Panc1 (cell line): ENCODE measurements around the gene DSCAML1. TPM values are rescaled to one million over a fixed set of nuclear protein-coding genes. Genes with fewer than 3 reads are reported as not detected.

Source experiments
- ATAC-seq: fragments of 200-7000 bp; cut with Tn5 transposase; 2 replicates; pipeline ENCODE4 v1.9.1; 2020; ENCODE audit warnings: mild to moderate bottlenecking, moderate library complexity
- BruUV-seq: library from RNA; stranded (reverse); fragments of 400-500 nt; replicated peaks from 2 replicates; lab custom pipeline; 2021; lab: Mats Ljungman, UMichigan
- CTCF ChIA-PET: fragments of 300-600 bp; sonication (Branson Sonifier 250); formaldehyde crosslinking; loops from one replicate; lab custom pipeline; 2022; ENCODE audit warnings: antibody characterized with exemption; lab: Charles Lee
- POLR2A ChIA-PET: fragments of 300-600 bp; sonication (Branson Sonifier 250); formaldehyde crosslinking; loops from one replicate; lab custom pipeline; 2022; ENCODE audit warnings: antibody characterized with exemption; lab: Charles Lee
- DNase-seq: peaks from one replicate; pipeline ENCODE4 v3.0.0-alpha.2; 2010; ENCODE audit warnings: low read depth, low spot score
- H3K27ac ChIP-seq: 2 replicates; pipeline ENCODE4 v1.5.1; 2011; ENCODE audit warnings: mild to moderate bottlenecking, low read length, inconsistent platforms
- H3K27me3 ChIP-seq: fragments of 200-500 bp; sonication (Bioruptor generic); 2 replicates; pipeline ENCODE4 v1.6.0; 2014; ENCODE audit warnings: low read length, inconsistent platforms; ENCODE audit not compliant: control insufficient read depth, insufficient read depth
- H3K36me3 ChIP-seq: fragments of 200-500 bp; sonication (Bioruptor generic); 2 replicates; pipeline ENCODE4 v1.5.1; 2014; ENCODE audit warnings: inconsistent platforms, mild to moderate bottlenecking, low read length, moderate library complexity; ENCODE audit not compliant: control insufficient read depth, insufficient read depth
- H3K4me1 ChIP-seq: 2 replicates; pipeline ENCODE4 v1.5.1; 2011; ENCODE audit warnings: inconsistent platforms, mild to moderate bottlenecking, low read length, moderate library complexity; ENCODE audit not compliant: control insufficient read depth, insufficient read depth
- H3K4me3 ChIP-seq, 2 experiments: 2 replicates each; pipeline ENCODE4 v1.5.1; 2011 to 2012; ENCODE audit warnings: low read depth in 2 of 2, low read length in 2 of 2, mild to moderate bottlenecking in 2 of 2, inconsistent platforms in 1 of 2, moderate library complexity in 1 of 2
- H3K9me3 ChIP-seq: fragments of 200-500 bp; sonication (Bioruptor generic); 2 replicates; pipeline ENCODE4 v1.5.1; 2014; ENCODE audit warnings: low read depth, mild to moderate bottlenecking, inconsistent platforms, low read length, moderate library complexity; ENCODE audit not compliant: control insufficient read depth, insufficient read depth
- POLR2AphosphoS5 ChIP-seq: IDR thresholded peaks from 2 replicates; pipeline ENCODE4 v1.6.1; 2012; ENCODE audit warnings: mild to moderate bottlenecking, low read depth, low read length, moderate library complexity
- SIN3A ChIP-seq: IDR thresholded peaks from 2 replicates; pipeline ENCODE4 v1.6.1; 2012; ENCODE audit warnings: low read depth, mild to moderate bottlenecking, low read length, moderate library complexity, borderline replicate concordance; ENCODE audit not compliant: insufficient read depth
- TCF7L2 ChIP-seq: IDR thresholded peaks from 2 replicates; pipeline ENCODE4 v1.6.1; 2011; ENCODE audit warnings: mild to moderate bottlenecking, low read depth, low read length, inconsistent platforms
- in situ Hi-C: cut with HindIII; loops from 2 replicates; pipeline ENCODE4 v1.10.0; 2016; ENCODE audit warnings: low sequenced_read_pairs, low pct_unique_long_range_greater_than_20kb
- intact Hi-C: fragments of 100-400 bp; cut with micrococcal nuclease; formaldehyde crosslinking; loops from one replicate; pipeline ENCODE4 v1.10.0; 2022; ENCODE audit not compliant: unreplicated experiment
- total RNA-seq: library from RNA; stranded (reverse); gene quantifications from one replicate; pipeline ENCODE4 v1.2.1, GENCODE V29; 2021; ENCODE audit not compliant: unreplicated experiment
- TF ChIP-seq, protein P1 (sequence below): fragments of 450-650 bp; IDR thresholded peaks from 2 replicates; pipeline ENCODE4 v1.5.1; 2017; ENCODE audit warnings: mild to moderate bottlenecking
- TF ChIP-seq, protein P2 (sequence below), 2 experiments: IDR thresholded peaks; 2 replicates each; pipeline ENCODE4 v1.6.1; 2011 to 2012; ENCODE audit warnings: low read depth in 2 of 2, control low read depth in 1 of 2, low read length in 1 of 2, mild to moderate bottlenecking in 1 of 2, moderate library complexity in 1 of 2; ENCODE audit not compliant: insufficient read depth in 1 of 2

The DSCAML1 gene
- total RNA-seq, 1 experiment from 2014 or later, result 1.6 TPM

DNA sequence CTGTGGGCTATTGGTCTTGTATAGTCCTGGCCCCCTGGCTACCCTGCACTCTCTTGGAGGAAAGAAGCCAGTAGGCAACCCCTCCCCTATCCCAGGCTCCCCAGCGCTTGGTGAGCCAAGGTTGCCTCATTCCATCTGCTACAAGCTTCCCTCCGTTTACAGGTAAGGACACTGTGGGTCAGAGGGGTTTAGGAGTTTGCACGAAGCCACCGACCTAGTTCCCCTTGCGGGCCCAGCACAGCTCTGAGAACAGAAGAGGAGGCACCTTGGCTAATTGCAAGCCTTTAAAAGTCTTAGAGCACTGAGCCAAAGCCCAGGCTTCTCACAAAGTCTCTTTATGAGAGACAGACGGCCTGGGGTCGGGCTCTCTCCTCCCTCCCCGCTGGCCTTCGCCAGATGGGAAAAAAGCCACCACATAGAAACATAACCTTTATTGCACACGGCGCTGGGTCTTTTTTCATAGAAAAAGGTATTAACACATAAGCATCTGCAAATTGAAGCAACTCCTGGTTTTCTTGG, 369.6 kb downstream of the DSCAML1 start:
- H3K27me3 ChIP-seq, result no peaks in the 10 kb centered on the region; the same call in 1 of the 2 replicates
- ATAC-seq, result no peak; the same call in 1 of the 2 replicates
- in situ Hi-C loops (loop anchor here (25.0 kb wide), 1 partner anchor 385 kb away; the partner anchor contains the start of gene FXYD2), intact Hi-C loops (loop anchor here (2.0 to 10.0 kb wide), 3 partner anchors 195 to 527 kb away; no protein-coding TSS in a partner anchor)
- no peaks in the 10 kb centered on the region for H3K4me1 ChIP-seq
- TF ChIP-seq POLR2AphosphoS5 (no peak), TCF7L2 (no peak), SIN3A (no peak)
- TF ChIP-seq, protein P1, sequence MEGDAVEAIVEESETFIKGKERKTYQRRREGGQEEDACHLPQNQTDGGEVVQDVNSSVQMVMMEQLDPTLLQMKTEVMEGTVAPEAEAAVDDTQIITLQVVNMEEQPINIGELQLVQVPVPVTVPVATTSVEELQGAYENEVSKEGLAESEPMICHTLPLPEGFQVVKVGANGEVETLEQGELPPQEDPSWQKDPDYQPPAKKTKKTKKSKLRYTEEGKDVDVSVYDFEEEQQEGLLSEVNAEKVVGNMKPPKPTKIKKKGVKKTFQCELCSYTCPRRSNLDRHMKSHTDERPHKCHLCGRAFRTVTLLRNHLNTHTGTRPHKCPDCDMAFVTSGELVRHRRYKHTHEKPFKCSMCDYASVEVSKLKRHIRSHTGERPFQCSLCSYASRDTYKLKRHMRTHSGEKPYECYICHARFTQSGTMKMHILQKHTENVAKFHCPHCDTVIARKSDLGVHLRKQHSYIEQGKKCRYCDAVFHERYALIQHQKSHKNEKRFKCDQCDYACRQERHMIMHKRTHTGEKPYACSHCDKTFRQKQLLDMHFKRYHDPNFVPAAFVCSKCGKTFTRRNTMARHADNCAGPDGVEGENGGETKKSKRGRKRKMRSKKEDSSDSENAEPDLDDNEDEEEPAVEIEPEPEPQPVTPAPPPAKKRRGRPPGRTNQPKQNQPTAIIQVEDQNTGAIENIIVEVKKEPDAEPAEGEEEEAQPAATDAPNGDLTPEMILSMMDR, result no peak
- TF ChIP-seq, protein P2, sequence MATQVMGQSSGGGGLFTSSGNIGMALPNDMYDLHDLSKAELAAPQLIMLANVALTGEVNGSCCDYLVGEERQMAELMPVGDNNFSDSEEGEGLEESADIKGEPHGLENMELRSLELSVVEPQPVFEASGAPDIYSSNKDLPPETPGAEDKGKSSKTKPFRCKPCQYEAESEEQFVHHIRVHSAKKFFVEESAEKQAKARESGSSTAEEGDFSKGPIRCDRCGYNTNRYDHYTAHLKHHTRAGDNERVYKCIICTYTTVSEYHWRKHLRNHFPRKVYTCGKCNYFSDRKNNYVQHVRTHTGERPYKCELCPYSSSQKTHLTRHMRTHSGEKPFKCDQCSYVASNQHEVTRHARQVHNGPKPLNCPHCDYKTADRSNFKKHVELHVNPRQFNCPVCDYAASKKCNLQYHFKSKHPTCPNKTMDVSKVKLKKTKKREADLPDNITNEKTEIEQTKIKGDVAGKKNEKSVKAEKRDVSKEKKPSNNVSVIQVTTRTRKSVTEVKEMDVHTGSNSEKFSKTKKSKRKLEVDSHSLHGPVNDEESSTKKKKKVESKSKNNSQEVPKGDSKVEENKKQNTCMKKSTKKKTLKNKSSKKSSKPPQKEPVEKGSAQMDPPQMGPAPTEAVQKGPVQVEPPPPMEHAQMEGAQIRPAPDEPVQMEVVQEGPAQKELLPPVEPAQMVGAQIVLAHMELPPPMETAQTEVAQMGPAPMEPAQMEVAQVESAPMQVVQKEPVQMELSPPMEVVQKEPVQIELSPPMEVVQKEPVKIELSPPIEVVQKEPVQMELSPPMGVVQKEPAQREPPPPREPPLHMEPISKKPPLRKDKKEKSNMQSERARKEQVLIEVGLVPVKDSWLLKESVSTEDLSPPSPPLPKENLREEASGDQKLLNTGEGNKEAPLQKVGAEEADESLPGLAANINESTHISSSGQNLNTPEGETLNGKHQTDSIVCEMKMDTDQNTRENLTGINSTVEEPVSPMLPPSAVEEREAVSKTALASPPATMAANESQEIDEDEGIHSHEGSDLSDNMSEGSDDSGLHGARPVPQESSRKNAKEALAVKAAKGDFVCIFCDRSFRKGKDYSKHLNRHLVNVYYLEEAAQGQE (IDR thresholded peaks at IDR 0.05; ENCODE audit: insufficient read depth in 1 of 2, low read depth in 2 of 2, low read length in 1 of 2), result no peak
- no peaks in the 10 kb centered on the region for H3K36me3 ChIP-seq
- POLR2A ChIA-PET, result no interaction called here
- CTCF ChIA-PET, result interaction anchor here (1.5 to 4.3 kb wide), 3 partner anchors 345 to 391 kb away, joined by 3 to 50 read pairs (median 25); no protein-coding TSS in a partner anchor
- H3K27ac ChIP-seq, result no peak overlapping the region
- DNase-seq, result no peak
- H3K9me3 ChIP-seq, result no peaks in the 10 kb centered on the region
- BruUV-seq, result no TSS peak
- H3K4me3 ChIP-seq, result no peak overlapping the region

DNA sequence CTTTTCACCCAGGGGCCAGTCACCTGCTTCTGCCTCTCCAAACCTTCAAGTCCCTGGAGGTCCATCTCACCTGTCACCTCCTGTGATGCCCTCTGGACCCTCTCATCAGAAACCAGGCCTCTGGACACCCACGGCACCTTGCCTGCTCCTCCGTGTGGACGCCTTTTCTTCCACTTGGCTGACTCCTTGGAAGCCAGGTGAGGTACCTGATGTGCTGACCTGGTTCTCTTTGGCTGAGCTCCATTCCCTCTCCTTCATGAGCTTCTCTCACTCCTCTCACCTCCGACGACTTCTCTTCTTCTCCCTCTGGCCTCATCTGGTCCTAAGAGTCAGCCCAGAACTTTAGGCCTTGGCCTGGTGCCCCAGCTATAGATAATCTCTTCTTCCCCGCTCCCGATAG, 370.1 kb downstream of the DSCAML1 start:
- Histone ChIP-seq H3K4me3 (no peak overlapping the region), H3K36me3 (no peaks in the 10 kb centered on the region), H3K9me3 (no peaks in the 10 kb centered on the region), H3K27ac (no peak overlapping the region), H3K27me3 (no peaks in the 10 kb centered on the region; the same call in 1 of the 2 replicates), H3K4me1 (no peaks in the 10 kb centered on the region)
- in situ Hi-C loops (loop anchor here (25.0 kb wide), 1 partner anchor 385 kb away; the partner anchor contains the start of gene FXYD2), intact Hi-C loops (loop anchor here (2.0 to 10.0 kb wide), 3 partner anchors 195 to 528 kb away; no protein-coding TSS in a partner anchor)
- no peak for TF ChIP-seq POLR2AphosphoS5
- no peak for TF ChIP-seq TCF7L2
- TF ChIP-seq, protein P1, result no peak
- TF ChIP-seq SIN3A, result no peak
- TF ChIP-seq, protein P2 (IDR thresholded peaks at IDR 0.05; ENCODE audit: insufficient read depth in 1 of 2, low read depth in 2 of 2, low read length in 1 of 2), result no peak
- DNase-seq (no peak), ATAC-seq (no peak)
- no TSS peak for BruUV-seq
- CTCF ChIA-PET, result interaction anchor here (0.6 to 4.3 kb wide), 10 partner anchors 191 to 520 kb away, joined by 3 to 50 read pairs (median 4); no protein-coding TSS in a partner anchor
- POLR2A ChIA-PET, result no interaction called here
